ENCODE results near the gene CD226.

Gene CD226

GRCh38 chr18:69985239-69985638 lies 37.6 kb upstream of the CD226 start:
- TF ChIP-seq PPARA (CRISPR knock-in tag; IDR thresholded peaks at IDR 0.05; ENCODE audit: borderline replicate concordance) (no peak), ZNF8 (CRISPR knock-in tag; IDR thresholded peaks at IDR 0.05) (no peak), CREB5 (CRISPR knock-in tag; IDR thresholded peaks at IDR 0.05; ENCODE audit: low read depth) (no peak), CSDC2 (CRISPR knock-in tag; IDR thresholded peaks at IDR 0.05) (no peak), ARNTL (CRISPR knock-in tag; IDR thresholded peaks at IDR 0.05; ENCODE audit: borderline replicate concordance, low read depth) (no peak), ESRRG (CRISPR knock-in tag; IDR thresholded peaks at IDR 0.05) (no peak), GLIS3 (CRISPR knock-in tag; IDR thresholded peaks at IDR 0.05) (no peak), OSR1 (CRISPR knock-in tag; IDR thresholded peaks at IDR 0.05) (no peak), POU6F1 (CRISPR knock-in tag; IDR thresholded peaks at IDR 0.05; ENCODE audit: borderline replicate concordance, low read depth) (no peak), ISL1 (CRISPR knock-in tag; IDR thresholded peaks at IDR 0.05) (no peak), ZFP30 (CRISPR knock-in tag; IDR thresholded peaks at IDR 0.05) (no peak), ZNF70 (CRISPR knock-in tag; IDR thresholded peaks at IDR 0.05) (no peak), CSRNP3 (CRISPR knock-in tag; IDR thresholded peaks at IDR 0.05) (no peak)
- ATAC-seq: no peak

GRCh38 chr18:69982417-69982816 lies 34.7 kb upstream of the CD226 start:
- TF ChIP-seq ARNTL (CRISPR knock-in tag; IDR thresholded peaks at IDR 0.05; ENCODE audit: borderline replicate concordance, low read depth): no peak
- no peak for TF ChIP-seq ZNF565 (CRISPR knock-in tag; conservative IDR thresholded peaks at IDR 0.05; ENCODE audit: low read depth)
- TF ChIP-seq CREB5 (CRISPR knock-in tag; IDR thresholded peaks at IDR 0.05; ENCODE audit: low read depth): no peak
- no peak for TF ChIP-seq PPARA (CRISPR knock-in tag; IDR thresholded peaks at IDR 0.05; ENCODE audit: borderline replicate concordance)
- no peak for TF ChIP-seq ZFP3 (CRISPR knock-in tag; IDR thresholded peaks at IDR 0.05)
- no peak for TF ChIP-seq ZNF70 (CRISPR knock-in tag; IDR thresholded peaks at IDR 0.05)
- TF ChIP-seq ZFP30 (CRISPR knock-in tag; IDR thresholded peaks at IDR 0.05): no peak
- no peak for TF ChIP-seq OSR1 (CRISPR knock-in tag; IDR thresholded peaks at IDR 0.05)
- no peak for ATAC-seq

- TF ChIP-seq OSR1 (CRISPR knock-in tag; IDR thresholded peaks at IDR 0.05): no peak
- no peak for TF ChIP-seq TOX (CRISPR knock-in tag; IDR thresholded peaks at IDR 0.05; ENCODE audit: borderline replicate concordance)
- no peak for TF ChIP-seq ZFP30 (CRISPR knock-in tag; IDR thresholded peaks at IDR 0.05)
- TF ChIP-seq CSDC2 (CRISPR knock-in tag; IDR thresholded peaks at IDR 0.05): no peak
- no peak for TF ChIP-seq ESRRG (CRISPR knock-in tag; IDR thresholded peaks at IDR 0.05)
- no peak for TF ChIP-seq ZNF70 (CRISPR knock-in tag; IDR thresholded peaks at IDR 0.05)
- TF ChIP-seq PATZ1 (CRISPR knock-in tag; IDR thresholded peaks at IDR 0.05; ENCODE audit: borderline replicate concordance): no peak
- no peak for TF ChIP-seq RARB (CRISPR knock-in tag; IDR thresholded peaks at IDR 0.05)
- TF ChIP-seq CREB5 (CRISPR knock-in tag; IDR thresholded peaks at IDR 0.05; ENCODE audit: low read depth): no peak
- TF ChIP-seq ZNF565 (CRISPR knock-in tag; conservative IDR thresholded peaks at IDR 0.05; ENCODE audit: low read depth): no peak
- no peak for TF ChIP-seq TSHZ2 (CRISPR knock-in tag; IDR thresholded peaks at IDR 0.05)
- no peak for TF ChIP-seq BACH2 (CRISPR knock-in tag; IDR thresholded peaks at IDR 0.05; ENCODE audit: borderline replicate concordance)
- TF ChIP-seq ZFP3 (CRISPR knock-in tag; IDR thresholded peaks at IDR 0.05): no peak
- no peak for TF ChIP-seq ZC3H10 (CRISPR knock-in tag; IDR thresholded peaks at IDR 0.05)
- no peak for TF ChIP-seq POU6F1 (CRISPR knock-in tag; IDR thresholded peaks at IDR 0.05; ENCODE audit: borderline replicate concordance, low read depth)
- TF ChIP-seq SNAI2 (CRISPR knock-in tag; IDR thresholded peaks at IDR 0.05): no peak
- TF ChIP-seq ISL1 (CRISPR knock-in tag; IDR thresholded peaks at IDR 0.05): no peak
- no peak for TF ChIP-seq PPARA (CRISPR knock-in tag; IDR thresholded peaks at IDR 0.05; ENCODE audit: borderline replicate concordance)
- ATAC-seq: no peak
Observed at GRCh38 chr18:69981948-69982347, 34.3 kb upstream of the CD226 start.
